Midbrain (tissue), 1 donor: ENCODE measurements around the gene ELOVL2.

Experiments
- DNase-seq: peaks from one replicate; lab custom pipeline; 2025; lab: John Stamatoyannopoulos, UW

ELOVL2 gene

GRCh38 chr6:10979603-10980002 lies 64.5 kb downstream of the ELOVL2 start:
- DNase-seq: no peak

GRCh38 chr6:10977231-10977968 lies 66.7 kb downstream of the ELOVL2 start:
- DNase-seq: no peak

DNA sequence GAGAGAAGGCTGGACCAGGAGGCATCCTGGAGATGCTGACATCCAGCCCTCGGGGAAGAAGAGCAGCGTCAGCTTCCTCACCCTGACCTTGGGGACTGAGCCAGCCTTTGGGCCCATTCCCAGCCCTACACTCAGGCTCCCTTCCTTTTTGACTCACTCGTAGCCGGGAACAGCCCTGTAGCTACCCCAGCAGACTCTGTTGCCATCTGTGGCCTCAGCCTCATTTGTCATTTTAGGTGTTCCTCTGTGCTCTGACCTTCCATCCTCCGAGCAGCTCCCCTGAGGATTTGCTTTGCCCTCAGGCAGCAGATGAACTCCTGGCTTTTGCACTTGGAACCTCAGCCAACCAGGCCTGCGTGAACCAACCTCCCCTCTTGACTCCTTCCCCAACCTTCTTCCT lies 67.5 kb downstream of the ELOVL2 start:
- no peak for DNase-seq

DNA sequence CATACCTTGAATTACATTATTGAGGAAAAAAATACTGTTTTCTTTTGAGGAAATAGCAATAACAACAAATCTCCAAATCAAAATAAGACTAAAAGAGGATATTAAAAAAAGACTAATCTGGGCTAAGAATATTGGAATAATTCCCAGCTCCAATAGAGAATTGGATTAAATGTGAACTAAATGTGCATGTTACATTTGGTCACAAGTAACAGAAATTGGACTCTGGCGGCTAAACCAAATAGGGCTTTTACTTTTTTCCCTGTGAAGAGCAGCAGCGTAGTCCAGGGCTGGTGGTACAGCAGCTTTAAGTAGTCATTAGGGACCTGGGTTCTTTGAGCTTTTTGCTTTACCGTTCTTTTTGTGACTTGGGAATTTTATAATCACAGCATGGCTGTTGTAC lies 71.9 kb downstream of the ELOVL2 start:
- no peak for DNase-seq

GRCh38 chr6:10970731-10971130 lies 73.4 kb downstream of the ELOVL2 start:
- no peak for DNase-seq

- DNase-seq: no peak
Observed at GRCh38 chr6:10968776-10969175, 75.3 kb downstream of the ELOVL2 start.

- no peak for DNase-seq
Observed at GRCh38 chr6:10964684-10965083, 79.4 kb downstream of the ELOVL2 start.

GRCh38 chr6:10963113-10963512 lies 81.0 kb downstream of the ELOVL2 start:
- DNase-seq: no peak

- no peak for DNase-seq
Observed at GRCh38 chr6:10962673-10963072, 81.4 kb downstream of the ELOVL2 start.

- no peak for DNase-seq
Observed at GRCh38 chr6:10961837-10962236, 82.3 kb downstream of the ELOVL2 start.

DNA sequence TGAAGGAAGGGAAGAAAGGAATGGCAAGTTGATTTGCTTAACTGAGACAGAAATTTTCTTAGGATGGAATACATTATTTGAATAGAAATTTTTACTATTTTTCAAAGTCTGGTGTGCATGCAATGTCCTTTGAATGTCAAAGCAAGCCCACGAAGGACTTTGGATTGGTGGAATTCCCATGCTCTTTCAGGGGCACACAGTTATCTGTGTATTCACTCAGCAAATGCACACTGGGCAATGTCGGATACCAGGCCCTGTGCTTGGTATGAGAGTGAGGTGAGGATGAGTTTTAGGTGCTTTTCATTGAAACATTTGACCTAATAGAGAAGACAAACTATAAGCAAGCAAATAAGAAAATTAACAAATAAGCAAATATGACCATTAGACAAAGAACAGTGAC lies 83.9 kb downstream of the ELOVL2 start:
- DNase-seq: no peak

GRCh38 chr6:10957414-10957886 lies 86.7 kb downstream of the ELOVL2 start:
- DNase-seq: no peak

- DNase-seq: no peak
Observed at GRCh38 chr6:10956776-10957175, 87.3 kb downstream of the ELOVL2 start.

GRCh38 chr6:10954590-10955010 lies 89.5 kb downstream of the ELOVL2 start:
- peak; percentile 55 for DNase-seq

DNA sequence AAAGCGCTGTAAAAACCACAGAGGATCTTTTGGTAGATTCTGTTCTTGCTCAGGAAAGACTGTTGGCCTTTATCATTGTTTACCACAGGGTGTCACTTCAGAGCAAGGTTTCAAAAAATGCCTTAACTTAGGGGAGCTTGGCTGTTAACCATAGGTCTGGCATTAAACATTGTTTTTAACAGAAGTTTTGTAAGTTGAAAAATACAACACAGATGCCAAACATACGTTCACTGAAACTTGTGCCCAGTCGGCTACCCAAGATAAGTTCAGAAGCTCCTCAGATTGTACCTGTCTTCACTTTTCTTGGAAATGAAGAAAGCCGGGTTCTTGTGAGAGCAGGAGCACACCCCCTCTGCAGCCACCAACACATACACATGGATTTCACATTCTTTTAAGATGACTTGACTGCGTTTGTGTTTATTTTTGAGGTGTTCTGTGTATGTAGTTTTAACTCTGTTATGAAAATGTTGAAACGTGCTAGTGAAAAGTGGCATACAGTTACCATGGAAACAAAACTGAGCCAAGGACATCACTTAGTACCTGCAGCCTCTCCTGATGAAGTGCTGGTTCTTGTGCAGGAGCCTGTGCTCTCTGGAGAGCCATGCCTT lies 92.3 kb downstream of the ELOVL2 start:
- peak; percentile 51 for DNase-seq

- DNase-seq: no peak
Observed at GRCh38 chr6:10949579-10950490, 94.3 kb downstream of the ELOVL2 start.

- no peak for DNase-seq
Observed at GRCh38 chr6:10947966-10948365, 96.1 kb downstream of the ELOVL2 start.

DNA sequence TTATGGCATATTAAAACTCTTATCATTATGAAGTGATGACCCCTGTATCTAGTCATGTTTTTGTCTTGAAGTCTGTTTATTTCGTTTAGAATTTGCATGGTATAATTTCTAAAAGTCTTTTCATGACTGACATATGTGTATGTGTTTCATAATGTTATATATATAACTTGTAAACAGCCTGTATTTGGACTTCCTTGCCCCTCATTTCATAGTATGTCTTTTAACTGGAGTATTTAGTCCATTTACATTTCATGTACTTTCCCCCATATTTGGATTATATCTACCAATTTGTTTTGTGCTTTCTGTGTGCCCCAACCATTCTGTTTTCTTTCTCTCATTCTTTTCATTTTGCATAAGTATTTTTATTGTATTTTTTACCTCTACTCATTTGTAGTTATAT lies 98.3 kb downstream of the ELOVL2 start:
- no peak for DNase-seq

DNA sequence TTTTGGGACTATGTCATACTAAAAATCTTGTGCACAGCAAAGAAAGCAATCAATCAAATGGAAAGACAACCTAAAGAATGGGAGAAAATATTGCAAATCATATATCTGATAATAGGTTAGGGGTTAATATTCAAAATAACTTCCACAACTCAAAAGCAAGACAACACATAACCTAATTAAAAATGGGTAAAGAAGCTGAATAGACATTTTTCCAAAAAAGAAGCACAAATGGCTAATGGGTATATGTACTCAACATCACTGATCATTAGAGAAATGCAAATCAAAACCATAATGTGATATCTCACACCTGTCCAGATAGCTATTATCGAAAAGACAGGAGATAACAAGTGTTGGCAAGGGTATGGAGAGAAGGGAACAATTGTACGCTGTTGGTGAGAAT lies 104.3 kb downstream of the ELOVL2 start:
- no peak for DNase-seq

- no peak for DNase-seq
Observed at GRCh38 chr6:10933126-10933525, 111.0 kb downstream of the ELOVL2 start.
